Activated CD4-positive, alpha-beta T cell treated with anti-CD3 and anti-CD28 coated beads for 36 hours (primary cell): Measurements from ENCODE around the gene LAMB4. TPM values are rescaled to one million over a fixed set of nuclear protein-coding genes. Genes with fewer than 3 reads are reported as not detected.
A peak's percentile ranks its signal among the peaks of the same experiment; 100 is the strongest.

Experiments
- ATAC-seq: fragments of 200-7000 bp; cut with Tn5 transposase; one replicate; pipeline ENCODE4 v1.10.0; 2021; ENCODE audit warnings: mild to moderate bottlenecking, moderate library complexity
- CTCF ChIA-PET: fragments of 350-600 bp; sonication (Branson Sonifier 250); formaldehyde crosslinking; loops from one replicate; lab custom pipeline; 2021; ENCODE audit warnings: antibody characterized with exemption; lab: Charles Lee
- POLR2A ChIA-PET: fragments of 350-600 bp; sonication (Branson Sonifier 250); formaldehyde crosslinking; loops from one replicate; lab custom pipeline; 2021; ENCODE audit warnings: antibody characterized with exemption, inconsistent platforms; lab: Charles Lee
- DNase-seq: peaks from one replicate; pipeline ENCODE4 v3.0.0-alpha.2; 2020
- H3K27ac Mint-ChIP-seq: one replicate; pipeline ENCODE4 v1.8.0; 2021; ENCODE audit warnings: mixed read lengths
- H3K27me3 Mint-ChIP-seq: one replicate; pipeline ENCODE4 v1.8.0; 2021; ENCODE audit warnings: mixed read lengths
- H3K36me3 Mint-ChIP-seq: one replicate; pipeline ENCODE4 v1.8.0; 2021; ENCODE audit warnings: low read depth, mixed read lengths
- H3K4me1 Mint-ChIP-seq: one replicate; pipeline ENCODE4 v1.8.0; 2021; ENCODE audit warnings: mixed read lengths
- H3K4me3 Mint-ChIP-seq: one replicate; pipeline ENCODE4 v1.8.0; 2021; ENCODE audit warnings: mild to moderate bottlenecking, moderate library complexity, mixed read lengths
- H3K9me3 Mint-ChIP-seq: one replicate; pipeline ENCODE4 v1.8.0; 2021; ENCODE audit warnings: low read depth, mixed read lengths
- intact Hi-C, 2 experiments: fragments of 100-400 bp; cut with DNase I in 1 of 2; cut with micrococcal nuclease in 1 of 2; formaldehyde crosslinking; loops; one replicate each; pipeline versions ENCODE4 v1.14.2 to v1.15.1; 2022 to 2024; cut with DNase I, micrococcal nuclease
- total RNA-seq, 2 experiments: library from RNA; stranded (reverse); gene quantifications; one replicate each; pipeline ENCODE4 v1.2.3, GENCODE V29; 2021

The LAMB4 gene
- total RNA-seq, 2 experiments from 2014 or later: not detected

DNA sequence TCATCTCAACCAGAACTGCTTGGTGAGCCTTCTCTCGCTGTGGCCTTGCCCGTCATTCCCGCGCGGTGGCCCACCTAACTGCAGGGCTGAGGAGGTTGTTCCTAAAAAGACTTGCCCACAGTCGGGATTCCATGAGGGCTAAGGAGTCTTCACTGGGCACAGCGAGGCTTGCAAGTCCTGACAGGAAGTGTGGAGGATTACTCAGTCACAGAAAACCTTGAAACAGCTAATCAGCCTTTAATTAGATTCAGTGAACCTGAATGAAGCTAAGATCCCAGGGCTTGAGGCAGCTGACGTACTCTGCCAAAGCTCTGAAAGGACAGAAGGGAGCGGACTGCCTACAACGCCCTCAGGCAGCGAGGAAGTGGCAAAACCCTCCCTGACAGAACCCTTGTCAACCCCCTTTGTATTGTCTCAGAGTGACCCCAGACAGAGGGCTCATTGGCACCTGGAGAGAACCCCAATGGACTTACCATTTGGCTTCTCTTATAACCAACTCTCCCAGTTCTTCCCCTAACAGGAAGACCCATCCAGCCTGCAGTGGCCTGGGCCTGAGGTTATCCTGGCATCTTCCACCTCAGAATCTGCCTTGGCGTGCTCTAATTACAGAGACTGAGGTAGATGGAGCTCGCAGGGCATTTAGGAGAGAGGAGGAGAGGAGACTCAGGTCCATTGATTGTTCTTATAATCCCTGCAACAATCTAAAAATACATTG is 2.5 kb upstream of the LAMB4 start:
- H3K36me3 Mint-ChIP-seq: peaks cover 1% of the 10 kb centered on the region
- H3K4me1 Mint-ChIP-seq: peaks cover 19% of the 10 kb centered on the region
- peaks cover 1% of the 10 kb centered on the region for H3K9me3 Mint-ChIP-seq
- POLR2A ChIA-PET: no interaction called here
- H3K27ac Mint-ChIP-seq: no peak overlapping the region
- no peak for ATAC-seq
- DNase-seq: no peak
- intact Hi-C loops: no loop called here
- no peak overlapping the region for H3K4me3 Mint-ChIP-seq
- H3K27me3 Mint-ChIP-seq: peaks cover 2% of the 10 kb centered on the region
- CTCF ChIA-PET: interaction anchor here (0.7 to 1.7 kb wide), 5 partner anchors 13 to 1690 kb away, joined by 3 to 5 read pairs (median 3); no protein-coding TSS in a partner anchor

GRCh38 chr7:108129018-108129965 is 869 bp downstream of the LAMB4 start:
- Mint-ChIP-seq H3K4me1 (no peaks in the 10 kb centered on the region), H3K9me3 (no peaks in the 10 kb centered on the region), H3K36me3 (no peaks in the 10 kb centered on the region), H3K27me3 (no peaks in the 10 kb centered on the region), H3K4me3 (no peak overlapping the region), H3K27ac (no peak overlapping the region)
- DNase-seq (no peak), ATAC-seq (no peak)
- intact Hi-C loops: no loop called here
- ChIA-PET CTCF (interaction anchor here (0.6 kb wide), 1 partner anchor 255 kb away, joined by 3 read pairs; no protein-coding TSS in a partner anchor), POLR2A (no interaction called here)

DNA sequence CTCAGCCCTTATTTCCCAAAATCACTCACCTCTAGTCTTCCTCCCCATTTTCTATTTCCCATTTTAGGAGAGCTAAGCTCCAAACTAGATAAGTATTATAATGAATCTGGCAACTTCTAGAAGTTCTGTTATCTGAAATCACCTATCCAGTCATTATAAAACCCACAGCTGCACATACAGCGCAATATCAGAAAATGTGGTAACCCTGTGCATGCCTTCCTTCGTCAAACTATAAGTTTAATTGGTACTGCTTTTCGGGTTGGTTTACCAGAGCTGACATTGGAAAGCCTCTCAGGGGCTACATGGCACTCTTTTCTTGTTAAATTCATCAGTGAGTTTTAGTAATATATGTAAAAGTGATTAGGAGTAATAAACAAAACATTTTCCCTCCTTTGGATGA is 1.6 kb downstream of the LAMB4 start:
- H3K36me3 Mint-ChIP-seq: no peaks in the 10 kb centered on the region
- DNase-seq (no peak), ATAC-seq (no peak)
- no peaks in the 10 kb centered on the region for H3K4me1 Mint-ChIP-seq
- intact Hi-C loops: no loop called here
- H3K9me3 Mint-ChIP-seq: no peaks in the 10 kb centered on the region
- ChIA-PET POLR2A (no interaction called here), CTCF (no interaction called here)
- H3K4me3 Mint-ChIP-seq: no peak overlapping the region
- no peak overlapping the region for H3K27ac Mint-ChIP-seq
- H3K27me3 Mint-ChIP-seq: no peaks in the 10 kb centered on the region

- Mint-ChIP-seq H3K4me1 (no peaks in the 10 kb centered on the region), H3K9me3 (no peaks in the 10 kb centered on the region), H3K4me3 (no peak overlapping the region), H3K27ac (no peak overlapping the region), H3K36me3 (no peaks in the 10 kb centered on the region), H3K27me3 (no peaks in the 10 kb centered on the region)
- POLR2A ChIA-PET: no interaction called here
- ATAC-seq (no peak), DNase-seq (no peak)
- CTCF ChIA-PET: no interaction called here
- intact Hi-C loops: no loop called here
Observed at GRCh38 chr7:108127461-108127860, 2.7 kb downstream of the LAMB4 start.

DNA sequence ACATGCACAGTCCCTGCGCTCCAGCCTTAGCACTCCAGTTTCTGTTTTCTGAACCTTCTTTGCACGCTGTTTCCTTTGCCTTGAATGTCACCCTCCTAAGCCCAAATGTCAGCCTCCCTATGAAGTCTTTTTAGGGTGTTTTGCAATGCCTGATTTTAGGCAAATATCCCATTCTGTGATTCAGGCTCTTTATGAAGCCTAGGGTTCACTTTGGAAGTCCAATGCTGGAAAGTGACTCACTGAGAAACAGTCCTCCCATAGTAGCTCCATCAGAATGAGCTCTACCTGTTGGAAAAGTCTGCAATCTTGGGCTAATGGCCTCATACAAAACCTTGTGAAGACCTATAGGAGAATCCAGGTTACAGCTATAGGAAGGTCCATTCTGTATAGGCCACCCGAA is 5.3 kb downstream of the LAMB4 start:
- no peak for ATAC-seq
- POLR2A ChIA-PET: no interaction called here
- no peaks in the 10 kb centered on the region for H3K27me3 Mint-ChIP-seq

DNA sequence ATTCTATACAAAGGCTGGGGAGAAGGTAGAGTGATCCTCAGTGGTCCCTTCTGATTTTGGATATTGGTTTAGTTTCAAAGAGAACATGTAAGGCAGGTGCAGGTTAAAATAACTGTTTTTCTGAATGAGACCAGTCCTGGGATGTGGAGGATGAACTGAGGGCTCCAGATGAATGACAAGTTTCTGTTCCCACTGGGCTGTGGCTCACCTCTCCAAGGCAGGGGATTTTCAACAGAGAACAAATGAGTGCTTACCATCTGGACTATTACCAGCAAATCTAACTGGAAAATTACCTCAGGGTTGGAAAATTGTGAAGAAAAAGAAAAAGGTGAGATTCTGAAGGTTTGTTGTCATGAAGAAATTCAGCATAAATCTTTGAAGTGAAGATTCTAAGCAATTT is 8.0 kb downstream of the LAMB4 start:
- Mint-ChIP-seq H3K27ac (no peak overlapping the region), H3K4me3 (no peak overlapping the region), H3K9me3 (no peaks in the 10 kb centered on the region), H3K36me3 (no peaks in the 10 kb centered on the region), H3K4me1 (peaks cover 4% of the 10 kb centered on the region), H3K27me3 (peaks cover under 1% of the 10 kb centered on the region)
- POLR2A ChIA-PET: no interaction called here
- ATAC-seq (no peak), DNase-seq (no peak)
- intact Hi-C loops: no loop called here
- CTCF ChIA-PET: interaction anchor here (0.6 to 1.1 kb wide), 4 partner anchors 9 to 189 kb away, joined by 3 to 7 read pairs (median 4); no protein-coding TSS in a partner anchor

More for the DNA sequence above, 5.3 kb downstream of the LAMB4 start:
- Mint-ChIP-seq H3K4me3 (no peak overlapping the region), H3K27ac (no peak overlapping the region), H3K4me1 (peaks cover 4% of the 10 kb centered on the region), H3K36me3 (no peaks in the 10 kb centered on the region), H3K9me3 (no peaks in the 10 kb centered on the region)
- DNase-seq: no peak
- intact Hi-C loops: no loop called here
- CTCF ChIA-PET: interaction anchor here (1.1 to 1.5 kb wide), 2 partner anchors 8 to 21 kb away, joined by 3 to 5 read pairs; no protein-coding TSS in a partner anchor

GRCh38 chr7:108120933-108121332 is 9.2 kb downstream of the LAMB4 start:
- Mint-ChIP-seq H3K9me3 (no peaks in the 10 kb centered on the region), H3K4me1 (peaks cover 4% of the 10 kb centered on the region), H3K4me3 (no peak overlapping the region), H3K27ac (no peak overlapping the region), H3K36me3 (no peaks in the 10 kb centered on the region), H3K27me3 (peaks cover 3% of the 10 kb centered on the region)
- DNase-seq: no peak
- intact Hi-C loops: no loop called here
- POLR2A ChIA-PET: interaction anchor here (0.9 kb wide), 1 partner anchor 297 kb away, joined by 3 read pairs; no protein-coding TSS in a partner anchor
- ATAC-seq: no peak
- CTCF ChIA-PET: no interaction called here

GRCh38 chr7:108120196-108120595 is 10.0 kb downstream of the LAMB4 start:
- Mint-ChIP-seq H3K36me3 (no peaks in the 10 kb centered on the region), H3K27me3 (peaks cover 4% of the 10 kb centered on the region), H3K27ac (no peak overlapping the region), H3K4me1 (peaks cover 4% of the 10 kb centered on the region), H3K4me3 (no peak overlapping the region), H3K9me3 (no peaks in the 10 kb centered on the region)
- no peak for ATAC-seq
- POLR2A ChIA-PET: interaction anchor here (0.9 kb wide), 1 partner anchor 298 kb away, joined by 3 read pairs; no protein-coding TSS in a partner anchor
- intact Hi-C loops: no loop called here
- no peak for DNase-seq
- CTCF ChIA-PET: interaction anchor here (1.0 kb wide), 1 partner anchor 26 kb away, joined by 3 read pairs; no protein-coding TSS in a partner anchor

DNA sequence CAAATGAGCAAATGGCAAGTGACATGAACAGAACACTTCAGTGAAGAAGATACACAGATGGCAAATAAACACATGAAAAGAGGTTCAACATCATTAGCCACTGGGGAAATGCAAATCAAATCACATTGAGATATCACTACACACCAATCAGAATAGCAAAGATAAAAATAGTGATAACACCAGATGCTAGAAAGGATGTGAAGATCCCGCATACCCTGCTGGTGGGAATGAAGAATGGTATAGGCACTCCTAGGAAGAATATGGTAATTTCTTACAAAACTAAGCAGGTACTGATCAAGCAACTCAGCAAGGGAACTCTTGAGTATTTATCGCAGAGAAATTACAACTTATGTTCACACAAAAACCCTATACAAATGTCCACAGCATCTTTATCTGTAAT is 11.2 kb downstream of the LAMB4 start:
- ChIA-PET CTCF (interaction anchor here (1.7 kb wide), 1 partner anchor 27 kb away, joined by 9 read pairs; no protein-coding TSS in a partner anchor), POLR2A (no interaction called here)
- H3K9me3 Mint-ChIP-seq: no peaks in the 10 kb centered on the region
- no peaks in the 10 kb centered on the region for H3K36me3 Mint-ChIP-seq
- ATAC-seq (no peak), DNase-seq (no peak)
- H3K27me3 Mint-ChIP-seq: peaks cover 4% of the 10 kb centered on the region
- no peak overlapping the region for H3K4me3 Mint-ChIP-seq
- intact Hi-C loops: no loop called here
- H3K27ac Mint-ChIP-seq: no peak overlapping the region
- H3K4me1 Mint-ChIP-seq: peaks cover 4% of the 10 kb centered on the region

DNA sequence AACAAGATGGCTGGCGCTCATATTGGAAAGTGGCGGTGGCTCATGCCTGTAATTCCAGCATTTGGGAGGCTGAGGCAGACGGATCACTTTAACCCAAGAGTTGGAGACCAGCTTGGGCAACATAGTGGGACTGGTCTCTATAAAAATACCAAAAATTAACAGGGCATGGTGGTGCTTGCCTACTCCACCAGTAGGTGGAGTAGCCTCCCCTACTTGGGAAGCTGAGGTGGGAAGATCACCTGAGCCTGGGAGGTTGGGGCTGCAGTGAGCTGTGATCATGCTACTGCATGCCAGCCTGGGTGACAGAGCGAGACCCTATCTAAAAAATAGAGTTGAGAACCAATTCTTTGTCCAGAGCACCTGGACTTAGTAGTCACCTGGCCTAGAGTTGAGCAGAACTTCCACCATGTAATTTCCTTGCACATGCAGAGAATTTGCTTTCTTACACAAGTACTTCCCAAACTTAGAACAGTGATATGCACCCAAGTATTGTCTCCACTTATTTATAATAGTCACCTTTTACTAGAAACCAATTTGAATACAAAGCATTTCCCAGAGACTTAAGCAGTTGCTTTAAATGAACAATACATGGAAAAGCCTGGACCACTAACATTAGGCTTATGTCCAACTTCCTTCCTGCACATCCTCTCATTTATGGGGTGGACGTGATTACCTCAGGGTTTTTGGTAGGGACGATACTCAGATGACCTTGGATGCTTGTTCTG is 15.9 kb downstream of the LAMB4 start:
- ChIA-PET CTCF (interaction anchor here (1.0 to 2.9 kb wide), 6 partner anchors 8 to 288 kb away, joined by 3 to 40 read pairs (median 4); no protein-coding TSS in a partner anchor), POLR2A (interaction anchor here (1.0 kb wide), 1 partner anchor 21 kb away, joined by 3 read pairs; no protein-coding TSS in a partner anchor)
- Mint-ChIP-seq H3K27ac (no peak overlapping the region), H3K4me1 (no peaks in the 10 kb centered on the region), H3K27me3 (peaks cover 4% of the 10 kb centered on the region), H3K4me3 (no peak overlapping the region), H3K36me3 (no peaks in the 10 kb centered on the region), H3K9me3 (no peaks in the 10 kb centered on the region)
- intact Hi-C loops: loop anchor here (1.0 kb wide), 1 partner anchor 32 kb away; no protein-coding TSS in a partner anchor
- DNase-seq: peak; percentile 49
- peak; percentile 87 for ATAC-seq
